ENCODE data around the gene NLRP10.

NLRP10 gene

DNA sequence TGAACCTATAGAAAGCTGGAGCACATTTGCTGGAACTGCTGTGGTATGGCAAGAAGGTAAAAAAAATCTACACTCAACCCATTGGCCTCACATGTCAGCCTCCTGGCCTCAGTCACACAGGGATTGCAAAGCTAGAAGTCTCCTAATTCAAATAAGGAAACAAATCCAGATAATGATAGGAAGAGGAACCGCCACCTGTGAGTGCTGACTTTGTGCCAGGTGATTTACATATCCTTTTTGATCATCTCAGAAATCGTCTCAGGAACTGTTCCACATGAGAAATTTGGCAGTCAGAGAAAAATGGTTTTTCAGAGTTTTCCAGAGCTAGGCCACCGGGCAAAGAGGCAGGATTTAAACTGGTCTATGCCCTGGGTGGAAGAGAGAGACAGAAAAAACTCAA lies 986 bp downstream of the NLRP10 start:
- H3K27ac ChIP-seq = no peak overlapping the region

DNA sequence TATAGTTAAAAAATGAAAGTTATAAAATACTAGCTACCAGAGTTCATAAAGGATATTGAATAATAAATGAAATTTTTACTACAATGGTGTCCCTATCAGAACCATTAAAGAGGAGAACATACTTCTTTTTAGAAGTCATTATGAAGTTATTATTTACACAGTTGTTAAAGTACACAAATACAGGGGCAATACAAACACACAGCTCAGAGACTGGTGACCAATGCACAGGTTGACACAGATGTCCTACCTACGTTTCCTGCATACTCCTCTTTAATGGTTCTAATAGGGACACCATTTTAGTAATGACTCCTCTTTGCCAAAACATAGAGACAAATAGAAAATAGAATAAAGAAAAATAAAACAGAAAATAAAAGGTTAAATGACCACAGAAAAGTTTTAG lies 10.1 kb downstream of the NLRP10 start:
- no peak for TF ChIP-seq ZFX (IDR thresholded peaks at IDR 0.05; ENCODE audit: borderline replicate concordance)
- TF ChIP-seq, protein P1, sequence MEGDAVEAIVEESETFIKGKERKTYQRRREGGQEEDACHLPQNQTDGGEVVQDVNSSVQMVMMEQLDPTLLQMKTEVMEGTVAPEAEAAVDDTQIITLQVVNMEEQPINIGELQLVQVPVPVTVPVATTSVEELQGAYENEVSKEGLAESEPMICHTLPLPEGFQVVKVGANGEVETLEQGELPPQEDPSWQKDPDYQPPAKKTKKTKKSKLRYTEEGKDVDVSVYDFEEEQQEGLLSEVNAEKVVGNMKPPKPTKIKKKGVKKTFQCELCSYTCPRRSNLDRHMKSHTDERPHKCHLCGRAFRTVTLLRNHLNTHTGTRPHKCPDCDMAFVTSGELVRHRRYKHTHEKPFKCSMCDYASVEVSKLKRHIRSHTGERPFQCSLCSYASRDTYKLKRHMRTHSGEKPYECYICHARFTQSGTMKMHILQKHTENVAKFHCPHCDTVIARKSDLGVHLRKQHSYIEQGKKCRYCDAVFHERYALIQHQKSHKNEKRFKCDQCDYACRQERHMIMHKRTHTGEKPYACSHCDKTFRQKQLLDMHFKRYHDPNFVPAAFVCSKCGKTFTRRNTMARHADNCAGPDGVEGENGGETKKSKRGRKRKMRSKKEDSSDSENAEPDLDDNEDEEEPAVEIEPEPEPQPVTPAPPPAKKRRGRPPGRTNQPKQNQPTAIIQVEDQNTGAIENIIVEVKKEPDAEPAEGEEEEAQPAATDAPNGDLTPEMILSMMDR (IDR thresholded peaks at IDR 0.05) = no peak
- no peak overlapping the region for H3K27ac ChIP-seq

More for the DNA sequence above, 986 bp downstream of the NLRP10 start:
- TF ChIP-seq, protein P1 (IDR thresholded peaks at IDR 0.05) = no peak
- no peak for TF ChIP-seq ZFX (IDR thresholded peaks at IDR 0.05; ENCODE audit: borderline replicate concordance)

DNA sequence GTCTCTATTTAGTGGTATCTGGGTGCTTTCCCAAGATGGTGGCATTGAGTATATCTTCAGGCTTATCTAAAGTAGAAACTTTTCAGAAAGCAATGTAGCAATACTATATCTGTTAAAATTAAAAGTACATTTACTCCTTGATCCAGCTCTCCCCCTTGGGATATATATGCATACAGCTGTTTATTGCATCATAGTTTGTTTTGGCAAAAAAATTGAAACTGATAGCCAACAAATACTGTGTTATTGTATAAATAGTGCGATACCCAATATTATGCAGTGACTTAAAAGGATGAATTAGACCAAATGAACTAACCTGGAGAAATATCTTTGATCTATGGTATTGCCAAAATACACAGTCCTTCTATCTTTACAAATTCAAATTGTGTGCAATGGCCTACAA lies 15.3 kb downstream of the NLRP10 start:
- TF ChIP-seq, protein P1 (IDR thresholded peaks at IDR 0.05) = no peak
- no peak for TF ChIP-seq ZFX (IDR thresholded peaks at IDR 0.05; ENCODE audit: borderline replicate concordance)
- no peak overlapping the region for H3K27ac ChIP-seq

DNA sequence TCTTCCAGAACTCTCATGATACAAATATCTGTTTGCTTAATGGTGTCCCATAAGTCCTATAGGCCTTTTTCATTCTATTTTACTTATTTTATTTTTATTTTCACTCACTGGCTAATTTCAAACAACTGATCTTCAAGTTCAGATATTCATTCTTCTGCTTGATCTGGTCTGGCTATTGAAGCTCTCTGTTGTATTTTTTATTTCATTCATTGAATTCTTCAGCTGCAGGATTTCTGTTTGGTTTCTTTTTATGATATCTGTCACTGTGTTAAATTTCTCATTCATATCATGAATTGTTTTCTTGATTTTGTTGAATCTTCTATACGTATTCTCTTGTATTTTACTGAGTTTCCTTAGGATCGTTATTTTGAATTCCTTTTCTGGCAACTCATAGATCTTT lies 21.1 kb downstream of the NLRP10 start:
- H3K27ac ChIP-seq = no peak overlapping the region
- no peak for TF ChIP-seq ZFX (IDR thresholded peaks at IDR 0.05; ENCODE audit: borderline replicate concordance)
- TF ChIP-seq, protein P1 (IDR thresholded peaks at IDR 0.05) = no peak

DNA sequence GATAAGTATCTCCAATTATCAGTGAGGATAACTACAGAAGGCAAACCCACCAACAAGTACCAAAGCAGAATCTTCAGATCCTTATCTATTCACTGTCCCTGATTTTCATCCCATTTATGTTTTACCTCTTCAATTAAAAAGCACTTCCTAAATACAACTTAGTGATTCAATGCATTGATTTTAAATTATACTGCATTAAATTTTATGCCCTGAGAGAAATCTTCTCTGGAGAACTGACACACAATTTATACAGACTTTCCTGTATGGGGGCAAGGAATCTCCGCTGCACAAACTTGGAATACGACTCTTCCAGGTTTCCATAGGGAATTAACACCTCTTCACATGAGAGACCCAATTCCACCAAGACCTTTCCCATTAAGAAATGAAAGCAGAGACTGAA lies 23.6 kb downstream of the NLRP10 start, which contains the start of gene OR10A3:
TSS of gene OR10A3 (minus strand) at position 101 of the 400 bp plus-strand sequence. CDS start 2,188 bp downstream, outside the sequence.
- TF ChIP-seq, protein P1 (IDR thresholded peaks at IDR 0.05) = no peak
- no peak for TF ChIP-seq ZFX (IDR thresholded peaks at IDR 0.05; ENCODE audit: borderline replicate concordance)
- H3K27ac ChIP-seq = no peak within 1 kb of the TSS

DNA sequence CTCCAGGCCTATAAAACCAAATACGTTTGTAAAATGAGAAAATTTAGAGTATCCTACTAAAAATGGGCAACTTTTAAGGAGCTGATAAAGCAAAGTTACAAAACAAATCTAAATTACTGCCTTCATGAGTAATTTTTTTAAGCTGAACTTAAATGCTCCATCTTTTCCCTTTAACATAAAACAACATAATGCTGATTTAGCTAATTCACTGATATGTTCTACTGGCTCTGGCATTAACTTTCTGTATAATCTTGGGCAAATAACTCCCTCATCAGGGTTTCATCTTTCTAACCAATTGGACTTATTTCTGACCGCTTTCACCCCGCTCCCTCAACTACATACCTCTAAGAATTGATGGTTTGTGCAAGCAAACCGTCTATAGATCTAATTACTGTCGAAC lies 24.1 kb downstream of the NLRP10 start:
- TF ChIP-seq, protein P1 (IDR thresholded peaks at IDR 0.05) = no peak
- no peak for TF ChIP-seq ZFX (IDR thresholded peaks at IDR 0.05; ENCODE audit: borderline replicate concordance)
- no peak overlapping the region for H3K27ac ChIP-seq

DNA sequence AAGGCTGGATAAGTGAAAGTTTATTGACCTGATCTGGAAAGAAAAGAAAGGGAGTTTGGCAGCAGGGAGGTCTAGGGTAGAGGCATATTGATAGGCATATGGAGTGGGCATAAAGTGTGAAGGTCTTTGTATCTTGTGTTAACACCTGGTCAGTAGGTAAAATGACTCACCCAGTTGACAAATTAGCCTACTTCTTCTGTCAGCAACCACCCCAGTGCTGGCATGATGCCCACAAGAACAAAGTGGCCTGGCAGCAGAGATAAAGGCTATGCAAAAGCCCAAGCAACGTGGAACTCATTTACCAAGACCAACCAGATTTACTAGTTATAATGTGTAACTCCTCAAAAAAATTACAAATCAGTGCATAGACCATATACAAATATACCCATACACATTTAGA lies 28.6 kb downstream of the NLRP10 start:
- H3K27ac ChIP-seq = no peak overlapping the region
- TF ChIP-seq ZFX (IDR thresholded peaks at IDR 0.05; ENCODE audit: borderline replicate concordance) = no peak
- TF ChIP-seq, protein P1 (IDR thresholded peaks at IDR 0.05) = no peak
